Raji (cell line): ENCODE data around the gene NAXE.
A peak's percentile ranks its signal among the peaks of the same experiment; 100 is the strongest.

Experiments
- POLR2A ChIP-seq: IDR thresholded peaks from 2 replicates; pipeline ENCODE4 v1.6.1; 2011; ENCODE audit warnings: low read depth, low read length, control low read depth; ENCODE audit not compliant: insufficient read depth

NAXE gene

DNA sequence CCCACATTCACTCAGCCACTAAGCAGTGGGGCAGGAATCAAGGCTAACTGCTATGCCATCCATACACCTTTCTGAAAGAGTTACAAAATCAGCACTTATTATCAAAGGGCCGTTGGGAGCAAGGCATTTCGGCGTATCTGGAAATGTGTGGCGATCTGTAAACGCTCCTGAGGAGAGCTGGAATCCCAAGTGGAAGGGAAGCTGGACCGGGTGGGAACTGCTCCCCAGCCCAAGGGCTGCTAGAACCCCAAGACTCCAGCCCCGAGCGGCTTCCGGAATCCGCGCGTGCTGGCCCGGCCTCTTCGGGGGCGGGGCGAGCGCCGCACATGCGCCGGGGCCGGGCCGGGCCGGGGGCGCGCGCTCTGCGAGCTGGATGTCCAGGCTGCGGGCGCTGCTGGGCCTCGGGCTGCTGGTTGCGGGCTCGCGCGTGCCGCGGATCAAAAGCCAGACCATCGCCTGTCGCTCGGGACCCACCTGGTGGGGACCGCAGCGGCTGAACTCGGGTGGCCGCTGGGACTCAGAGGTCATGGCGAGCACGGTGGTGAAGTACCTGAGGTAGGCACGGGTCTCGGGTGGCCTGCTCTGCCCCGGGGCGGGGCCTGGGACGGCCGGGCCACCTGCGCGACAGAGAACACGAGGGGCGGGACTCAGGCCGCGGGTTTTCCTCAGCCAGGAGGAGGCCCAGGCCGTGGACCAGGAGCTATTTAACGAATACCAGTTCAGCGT, at the start of gene NAXE:
TSS of gene NAXE (plus strand) at position 345 of the 726 bp plus-strand sequence. CDS start at position 374, 29 bp downstream.
- TF ChIP-seq POLR2A, result peak; percentile 95

DNA sequence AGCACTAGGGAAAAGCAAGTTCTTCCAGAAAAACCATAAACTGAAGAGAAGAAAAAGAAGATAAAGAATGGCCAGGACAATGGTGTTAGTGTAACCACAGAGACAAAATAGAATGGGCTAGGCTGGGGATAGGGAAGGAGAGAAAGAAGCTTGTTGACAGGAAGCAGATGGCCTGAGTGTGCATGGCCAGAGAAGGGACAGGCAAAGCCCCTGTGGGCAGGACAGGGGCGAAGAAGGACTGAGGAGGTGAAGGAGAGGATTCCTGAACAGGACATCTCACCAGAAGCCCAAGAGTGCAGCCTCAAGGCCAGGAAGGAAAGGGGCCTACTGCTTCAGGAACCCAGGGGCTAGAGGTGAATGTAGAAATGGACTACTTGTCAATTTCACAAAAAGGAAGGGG, 48.5 kb upstream of the NAXE start:
- TF ChIP-seq POLR2A, result no peak

DNA sequence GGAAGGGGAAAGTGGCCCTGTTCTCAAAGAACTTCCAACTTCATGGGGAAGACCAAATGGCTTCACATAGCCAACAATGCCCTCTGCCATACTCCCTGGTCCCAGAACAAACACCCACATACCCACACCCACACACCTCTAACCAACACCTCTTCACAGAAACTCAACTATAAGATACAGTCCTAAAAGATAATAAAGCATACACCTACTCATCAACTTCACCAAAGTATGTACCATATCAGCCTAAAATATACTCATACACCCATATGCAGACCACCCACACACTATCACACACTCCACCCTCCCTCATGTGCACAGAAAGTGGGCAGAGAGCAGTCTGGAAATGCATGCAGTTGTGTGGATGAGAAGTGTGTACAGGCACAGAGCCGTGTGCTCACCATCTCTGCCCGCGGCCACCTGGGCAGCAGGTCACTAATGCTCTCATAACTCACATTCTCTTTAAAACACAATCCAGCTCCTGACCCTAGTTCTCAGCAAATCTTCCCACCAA, 46.9 kb upstream of the NAXE start:
- TF ChIP-seq POLR2A, result no peak

DNA sequence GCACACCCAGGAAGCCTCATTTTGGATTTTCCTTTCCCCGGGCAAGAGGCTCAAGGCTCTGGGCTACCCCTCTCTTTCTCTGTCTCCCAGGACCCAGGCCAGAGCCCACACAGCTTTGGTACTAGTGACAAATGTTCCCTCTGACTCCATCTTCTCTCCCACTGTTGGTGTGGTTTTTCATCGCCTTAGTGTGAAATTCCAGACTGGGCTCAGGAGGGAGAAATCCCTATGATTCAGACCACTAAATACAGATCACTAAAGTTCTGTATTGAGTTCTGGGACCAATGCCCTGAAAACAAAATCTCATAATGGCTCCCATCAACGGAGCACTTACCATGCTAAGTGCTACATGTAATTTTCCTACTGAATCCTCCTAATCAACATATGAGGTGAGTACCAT, 45.3 kb upstream of the NAXE start:
- TF ChIP-seq POLR2A, result no peak

DNA sequence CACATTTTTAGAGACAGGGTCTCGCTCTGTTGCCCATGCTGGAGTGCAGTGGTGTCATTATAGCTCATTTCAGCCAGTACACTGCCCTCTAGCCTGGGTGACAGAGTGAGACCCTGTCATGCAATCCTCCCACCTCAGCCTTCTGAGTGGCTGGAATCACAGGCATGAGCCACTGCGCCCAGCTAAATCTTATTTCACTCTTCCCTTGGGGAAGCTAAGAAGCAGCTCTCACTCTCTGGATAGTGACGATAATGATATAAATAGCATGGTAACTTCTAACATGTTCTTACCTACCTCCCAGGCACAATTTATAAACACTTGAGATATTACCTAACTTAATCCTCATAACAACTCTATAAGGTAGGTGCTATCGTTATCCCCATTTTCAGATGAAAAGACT, 44.1 kb upstream of the NAXE start:
- TF ChIP-seq POLR2A, result no peak

DNA sequence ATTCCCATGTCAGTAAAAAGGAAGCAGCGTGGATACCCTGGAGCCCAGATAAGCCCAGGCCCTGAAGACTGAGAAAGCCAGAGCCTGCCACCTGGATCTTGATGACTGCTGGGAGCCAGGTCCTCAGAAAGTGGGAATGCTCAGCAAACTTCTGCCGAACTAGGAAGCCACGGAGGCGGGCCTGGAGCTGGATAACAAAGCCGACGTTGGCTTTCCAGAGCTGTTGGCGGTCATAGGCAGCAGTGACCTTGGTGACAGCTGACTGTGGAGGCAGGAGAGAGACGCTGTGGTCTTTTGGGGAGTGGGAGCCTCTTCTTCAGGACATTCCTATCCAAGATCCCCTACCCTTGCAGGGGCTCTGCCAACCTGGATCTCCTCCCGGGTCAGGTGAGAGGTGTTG, 43.6 kb upstream of the NAXE start:
- TF ChIP-seq POLR2A, result no peak

DNA sequence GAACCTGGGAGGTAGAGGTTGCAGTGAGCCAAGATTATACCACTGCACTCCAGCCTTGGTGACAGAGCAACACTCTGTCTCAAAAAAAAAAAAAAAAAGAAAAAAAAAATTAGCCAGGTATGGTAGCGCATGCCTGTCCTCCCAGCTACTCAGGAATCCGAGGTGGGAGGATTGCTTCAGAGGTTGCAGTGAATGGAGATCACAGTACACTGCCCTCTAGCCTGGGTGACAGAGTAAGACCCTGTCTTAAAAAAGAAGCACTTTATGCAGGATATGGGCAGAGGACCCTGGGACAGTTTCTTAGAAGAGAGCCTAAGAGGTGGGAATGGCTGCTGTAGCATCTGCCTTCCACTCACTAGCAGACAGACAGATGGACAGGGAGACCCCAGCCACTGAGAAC, 42.2 kb upstream of the NAXE start:
- no peak for TF ChIP-seq POLR2A

DNA sequence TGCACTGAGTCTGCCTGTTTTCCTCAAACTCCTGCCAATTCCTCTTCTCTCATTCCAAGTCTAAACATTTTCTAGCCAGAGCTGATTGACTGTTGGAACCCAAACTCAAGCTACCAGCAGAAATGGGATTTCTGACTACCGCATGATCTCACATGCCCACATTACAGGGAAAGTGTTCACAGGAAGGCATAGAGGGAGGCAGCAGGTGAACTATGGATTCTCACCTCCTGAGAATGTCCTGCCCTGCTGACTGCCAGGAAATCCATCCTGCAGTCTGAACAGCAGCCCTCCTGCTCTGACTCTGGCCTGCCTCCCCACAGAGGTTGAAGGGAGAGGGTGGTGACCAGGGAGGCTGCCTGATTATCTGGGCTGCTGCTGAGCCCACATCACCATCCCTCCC, 41.7 kb upstream of the NAXE start:
- no peak for TF ChIP-seq POLR2A

DNA sequence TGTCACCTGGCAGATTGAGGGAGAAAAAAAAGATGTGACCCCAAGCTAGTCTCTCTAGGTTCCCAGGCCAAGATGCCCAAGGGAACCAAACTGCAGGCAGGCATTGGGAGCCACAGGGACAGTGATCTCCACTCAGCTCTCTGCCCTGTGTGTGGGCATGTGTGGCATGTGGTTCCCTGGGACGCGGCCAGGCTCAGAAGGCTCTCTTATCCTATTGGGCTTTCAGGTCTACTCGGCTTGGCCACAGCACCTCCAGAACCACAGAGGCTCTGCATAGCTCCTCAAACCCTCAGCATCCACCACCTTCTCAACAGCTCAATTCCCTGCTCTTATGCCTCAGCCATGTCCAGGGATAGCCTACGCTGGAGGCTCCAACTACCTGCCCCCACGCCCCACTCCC, 41.2 kb upstream of the NAXE start:
- no peak for TF ChIP-seq POLR2A

DNA sequence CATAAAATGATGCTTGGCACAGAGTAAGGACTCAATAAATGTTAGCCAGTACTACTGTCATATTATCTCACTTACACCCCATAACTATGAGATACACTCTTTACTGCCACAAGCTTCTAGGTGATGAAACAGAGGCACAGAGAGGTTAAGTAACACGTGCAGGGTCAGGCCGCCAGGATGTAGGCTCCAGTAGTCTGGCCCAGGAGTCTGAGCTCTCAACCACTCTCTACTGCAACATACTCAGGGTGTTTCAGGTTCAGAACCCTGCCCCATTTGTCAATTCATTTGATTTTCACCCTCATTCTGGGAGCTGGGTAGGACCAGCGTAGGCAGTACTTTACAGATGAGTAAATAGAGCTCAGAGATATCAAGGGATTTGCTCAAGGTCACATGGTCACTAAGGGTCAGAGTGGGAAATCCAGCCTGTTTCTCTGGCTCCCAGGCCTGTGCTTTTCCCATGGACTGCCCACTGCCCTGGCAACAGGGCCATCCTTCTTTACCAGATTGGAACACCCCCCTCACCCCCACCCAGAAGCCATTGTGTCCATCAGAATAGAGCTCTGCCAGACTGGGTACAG, 40.4 kb upstream of the NAXE start:
- no peak for TF ChIP-seq POLR2A

DNA sequence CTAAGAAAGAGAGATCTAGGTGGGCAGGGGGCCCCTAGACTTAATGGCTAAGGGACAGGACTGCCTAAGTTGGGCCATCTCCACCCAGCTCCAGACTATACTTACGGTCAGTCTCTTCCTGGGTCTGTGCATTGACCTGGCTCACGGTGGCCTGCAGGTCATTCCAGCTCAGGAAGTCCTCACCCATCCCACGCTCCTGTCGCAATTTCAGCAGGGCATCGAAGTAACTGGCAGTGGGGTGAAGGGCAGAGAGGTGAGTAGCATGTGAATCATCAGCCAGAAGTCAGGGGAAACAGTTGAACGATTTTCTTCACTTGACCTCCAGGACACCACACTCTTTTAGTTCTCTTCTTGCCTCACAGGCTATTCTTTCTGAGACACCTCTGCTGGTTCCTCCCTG, 39.7 kb upstream of the NAXE start:
- TF ChIP-seq POLR2A, result no peak

DNA sequence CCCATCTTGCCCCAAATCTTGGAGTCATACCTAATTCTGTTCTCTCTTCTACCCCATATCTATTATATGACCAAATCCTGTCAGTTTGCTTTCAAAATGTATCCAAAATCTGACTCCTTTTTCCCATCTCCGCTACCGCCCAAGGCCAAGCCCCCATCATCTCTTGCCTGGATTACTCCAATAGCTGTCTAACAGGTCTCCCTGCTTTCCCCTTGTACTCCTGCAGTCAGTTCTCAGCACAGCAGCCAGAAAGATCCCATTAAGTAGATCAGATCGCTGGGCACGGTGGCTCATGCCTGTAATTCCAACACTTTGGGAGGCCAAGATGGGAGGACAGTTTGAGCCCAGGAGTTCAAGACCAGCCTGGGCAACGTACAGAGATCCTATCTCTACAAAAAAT, 39.1 kb upstream of the NAXE start:
- 0 out of 2 replicates have a peak, but pooled peaks have one; percentile 0 for TF ChIP-seq POLR2A

DNA sequence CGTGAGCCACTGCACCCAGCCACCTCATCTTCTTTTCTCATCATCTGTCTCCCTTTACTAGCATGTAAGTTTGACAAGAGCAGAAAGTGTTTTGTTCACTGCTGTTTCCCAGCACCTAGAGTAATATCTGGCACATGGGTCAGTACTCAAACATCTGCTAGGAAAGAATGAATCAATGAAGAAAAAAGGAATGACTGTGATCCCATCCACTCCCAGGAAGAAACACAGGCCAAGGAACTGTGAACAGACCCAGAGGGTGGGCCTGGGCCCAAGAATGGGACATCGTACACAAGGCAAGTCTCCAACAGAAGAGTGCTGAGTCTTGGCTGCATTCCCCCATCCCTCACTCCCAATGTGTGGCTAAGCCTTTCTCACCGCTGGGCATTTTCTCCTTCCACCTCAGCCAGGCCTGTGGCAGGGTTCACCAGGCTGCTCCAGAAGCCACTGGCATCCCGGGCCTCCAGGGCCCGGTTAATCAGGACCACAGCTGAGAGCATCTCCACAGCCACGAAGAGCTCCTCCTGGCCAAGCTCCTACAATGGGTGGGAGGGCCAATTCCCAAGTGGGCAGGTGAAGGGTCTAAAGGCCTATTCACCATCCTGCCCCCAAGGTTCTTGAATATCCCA, 37.6 kb upstream of the NAXE start:
- TF ChIP-seq POLR2A, result no peak

DNA sequence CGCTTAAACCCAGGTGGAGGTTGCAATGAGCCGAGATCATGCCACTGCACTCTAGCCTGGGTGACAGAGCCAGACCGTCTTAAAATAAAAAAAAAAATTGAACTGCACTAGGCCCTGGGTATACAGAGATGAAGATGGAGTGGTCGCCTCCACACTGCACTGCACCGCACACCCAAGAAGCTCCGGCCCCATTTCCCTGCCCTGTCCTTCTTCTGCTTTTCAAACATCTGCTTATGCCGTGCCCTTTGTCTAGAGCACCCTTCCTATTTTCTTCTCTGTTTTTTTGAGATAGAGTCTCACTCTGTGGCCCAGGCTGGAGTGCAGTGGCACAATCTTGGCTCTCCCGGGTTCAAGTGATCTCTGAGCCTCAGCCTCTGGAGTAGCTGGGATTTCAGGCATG, 36.6 kb upstream of the NAXE start:
- TF ChIP-seq POLR2A, result no peak

DNA sequence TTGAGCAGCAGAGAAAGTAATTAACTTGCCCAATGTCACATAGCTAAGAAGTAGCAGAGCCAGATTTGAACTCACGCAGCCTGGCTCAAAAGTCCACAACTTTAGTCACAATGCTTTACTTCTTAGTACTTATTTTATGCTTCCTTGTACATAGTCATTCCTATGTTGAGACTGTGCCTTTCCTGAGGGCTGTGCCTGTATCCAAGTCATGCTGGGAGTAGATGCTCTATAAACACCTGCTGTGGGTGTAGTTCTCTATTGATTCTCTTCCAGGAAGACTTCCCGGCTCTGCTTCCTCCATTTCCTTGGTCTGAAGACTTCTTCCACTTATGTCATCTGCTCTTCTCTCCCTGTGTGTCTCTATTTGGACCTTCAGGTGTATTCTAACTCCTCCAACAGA, 35.9 kb upstream of the NAXE start:
- no peak for TF ChIP-seq POLR2A

DNA sequence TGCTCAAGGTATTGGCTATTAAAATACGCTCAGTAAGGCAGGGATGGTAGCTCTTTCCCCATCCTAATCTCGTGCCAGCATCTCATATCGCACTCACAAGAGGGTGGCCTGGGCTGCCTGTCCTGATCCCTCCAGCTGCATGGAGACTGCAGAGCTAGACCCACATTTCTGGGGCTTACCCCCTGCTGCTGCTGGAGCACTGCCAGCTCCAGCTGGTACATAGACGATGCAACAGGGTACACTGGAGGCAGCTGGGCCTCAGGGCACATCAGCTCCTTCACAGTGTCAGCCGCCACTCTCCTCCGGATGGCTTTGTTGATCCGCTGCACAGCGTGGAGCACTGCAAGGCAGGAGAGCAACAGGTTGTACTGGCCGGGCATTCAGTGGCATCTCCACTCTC, 35.2 kb upstream of the NAXE start:
- TF ChIP-seq POLR2A, result no peak

DNA sequence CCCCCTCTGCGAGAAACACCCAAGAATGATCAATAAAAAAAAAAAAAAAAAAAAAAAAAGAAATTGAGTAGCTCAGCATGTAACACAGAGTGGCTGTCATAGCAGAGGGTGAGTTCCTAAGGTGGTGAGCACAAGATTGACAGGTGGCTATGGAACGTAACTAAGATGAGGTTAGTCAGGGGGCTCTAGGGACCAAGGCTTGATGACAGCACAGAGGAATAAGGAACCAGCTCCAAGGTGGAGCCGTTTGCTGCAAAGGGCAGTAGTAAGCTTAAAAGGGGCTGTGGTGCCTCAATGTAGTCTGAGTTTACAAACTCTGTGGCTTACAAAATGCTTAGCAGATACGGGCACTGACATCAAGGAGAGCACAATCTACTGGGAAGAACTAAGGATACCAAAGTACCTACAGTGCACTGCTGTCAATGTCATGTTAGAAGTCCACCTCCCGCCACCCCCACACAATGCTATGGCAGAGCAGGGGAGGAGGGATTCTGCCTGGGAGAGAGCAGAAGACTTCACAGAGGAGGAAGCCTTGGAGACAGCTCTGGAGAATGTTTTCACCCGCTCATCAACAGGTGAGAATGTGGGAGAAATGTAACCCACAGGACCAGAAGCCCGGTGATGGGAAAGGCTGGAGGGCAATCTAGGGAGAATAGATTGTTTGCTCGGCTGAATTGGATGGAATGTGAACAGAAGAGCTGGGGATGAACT, 32.3 kb upstream of the NAXE start:
- TF ChIP-seq POLR2A, result no peak
